Skeletal muscle satellite cell (primary cell): ENCODE measurements around the gene FBXL16.
"Not testable (repeated sequence)": the region's sequence is repeated elsewhere in the genome, so short reads cannot be mapped to it uniquely, and the experiment has no call there.

Experiments
- H3K27me3 ChIP-seq: 2 replicates; pipeline ENCODE4 v1.7.0; 2013; ENCODE audit warnings: low read length; ENCODE audit not compliant: control insufficient read depth, insufficient read depth
- H3K36me3 ChIP-seq: 2 replicates; pipeline ENCODE4 v1.7.0; 2013; ENCODE audit warnings: mild to moderate bottlenecking, control low read depth, low read length; ENCODE audit not compliant: insufficient read depth
- H3K4me1 ChIP-seq: 2 replicates; pipeline ENCODE4 v1.7.0; 2013; ENCODE audit warnings: low read length; ENCODE audit not compliant: control insufficient read depth, insufficient read depth
- H3K4me2 ChIP-seq: 2 replicates; pipeline ENCODE4 v1.7.0; 2013; ENCODE audit warnings: mild to moderate bottlenecking, low read length
- H3K4me3 ChIP-seq: 2 replicates; pipeline ENCODE4 v1.7.0; 2013; ENCODE audit warnings: low read length
- H3K9ac ChIP-seq: 2 replicates; pipeline ENCODE4 v1.7.0; 2013; ENCODE audit warnings: mild to moderate bottlenecking, low read depth, low read length, moderate library complexity
- H3K9me3 ChIP-seq: replicated peaks from 2 replicates; pipeline ENCODE4 v1.7.0; 2013; ENCODE audit warnings: mild to moderate bottlenecking, control low read depth, low read length

FBXL16 gene

GRCh38 chr16:742894-743293 is 37.3 kb upstream of the FBXL16 start:
- H3K36me3 ChIP-seq, H3K4me2 ChIP-seq, H3K9me3 ChIP-seq, H3K27me3 ChIP-seq, H3K9ac ChIP-seq, H3K4me3 ChIP-seq: not testable (repeated sequence)
- H3K4me1 ChIP-seq, result peaks cover 11% of the 10 kb centered on the region

- Histone ChIP-seq H3K9ac (no peak overlapping the region), H3K4me3 (no peak overlapping the region), H3K4me1 (peaks cover 11% of the 10 kb centered on the region), H3K4me2 (no peak overlapping the region), H3K27me3 (no peaks in the 10 kb centered on the region), H3K36me3 (peaks cover 9% of the 10 kb centered on the region), H3K9me3 (no peaks in the 10 kb centered on the region)
These were observed 36.5 kb upstream of the FBXL16 start for GRCh38 chr16:741986-742629.

GRCh38 chr16:740764-741505 is 35.3 kb upstream of the FBXL16 start, which contains the start of gene CIAO3:
CIAO3 (minus strand) TSS chr16:740997; CDS start chr16:740985, 12 bp downstream.
- peak within 1 kb of the TSS; percentile 96 for H3K9ac ChIP-seq
- peaks cover 11% of the 10 kb centered on the region for H3K4me1 ChIP-seq
- peak within 1 kb of the TSS; percentile 98 for H3K4me3 ChIP-seq
- H3K27me3 ChIP-seq, result no peaks in the 10 kb centered on the region
- H3K4me2 ChIP-seq, result peak within 1 kb of the TSS; percentile 91
- no peaks in the 10 kb centered on the region for H3K9me3 ChIP-seq
- H3K36me3 ChIP-seq, result peaks cover 15% of the 10 kb centered on the region

GRCh38 chr16:740459-740763 is 34.8 kb upstream of the FBXL16 start:
- Histone ChIP-seq H3K4me1 (peaks cover 11% of the 10 kb centered on the region), H3K4me2 (peak overlapping the region; percentile 91), H3K27me3 (no peaks in the 10 kb centered on the region), H3K36me3 (peaks cover 15% of the 10 kb centered on the region), H3K9ac (peak overlapping the region; percentile 96), H3K4me3 (peak overlapping the region; percentile 98), H3K9me3 (no peaks in the 10 kb centered on the region)

GRCh38 chr16:739560-740458 is 34.2 kb upstream of the FBXL16 start:
- peak overlapping the region; percentile 96 for H3K9ac ChIP-seq
- peak overlapping the region; percentile 91 for H3K4me2 ChIP-seq

GRCh38 chr16:736936-737481 is 31.4 kb upstream of the FBXL16 start:
- no peaks in the 10 kb centered on the region for H3K27me3 ChIP-seq
- H3K4me1 ChIP-seq, result peaks cover 11% of the 10 kb centered on the region
- H3K9me3 ChIP-seq, result no peaks in the 10 kb centered on the region
- H3K9ac ChIP-seq, result no peak overlapping the region
- peaks cover 31% of the 10 kb centered on the region for H3K36me3 ChIP-seq
- no peak overlapping the region for H3K4me3 ChIP-seq
- H3K4me2 ChIP-seq, result no peak overlapping the region

More at GRCh38 chr16:739560-740458, 34.2 kb upstream of the FBXL16 start:
- H3K4me1 ChIP-seq, result peaks cover 11% of the 10 kb centered on the region
- no peaks in the 10 kb centered on the region for H3K9me3 ChIP-seq
- peak overlapping the region; percentile 98 for H3K4me3 ChIP-seq
- peaks cover 15% of the 10 kb centered on the region for H3K36me3 ChIP-seq
- no peaks in the 10 kb centered on the region for H3K27me3 ChIP-seq

GRCh38 chr16:735982-736453 is 30.4 kb upstream of the FBXL16 start:
- Histone ChIP-seq H3K9me3 (no peaks in the 10 kb centered on the region), H3K4me3 (no peak overlapping the region), H3K36me3 (peaks cover 31% of the 10 kb centered on the region), H3K27me3 (no peaks in the 10 kb centered on the region), H3K9ac (no peak overlapping the region), H3K4me1 (peaks cover 7% of the 10 kb centered on the region), H3K4me2 (no peak overlapping the region)

GRCh38 chr16:734981-735881 is 29.6 kb upstream of the FBXL16 start:
- Histone ChIP-seq H3K27me3 (no peaks in the 10 kb centered on the region), H3K36me3 (peaks cover 31% of the 10 kb centered on the region), H3K9ac (no peak overlapping the region), H3K9me3 (no peaks in the 10 kb centered on the region), H3K4me1 (peaks cover 7% of the 10 kb centered on the region), H3K4me3 (no peak overlapping the region), H3K4me2 (no peak overlapping the region)

GRCh38 chr16:734208-734980 is 28.8 kb upstream of the FBXL16 start:
- Histone ChIP-seq H3K36me3 (peaks cover 36% of the 10 kb centered on the region), H3K9ac (no peak overlapping the region), H3K4me3 (no peak overlapping the region)

More at GRCh38 chr16:734208-734980, 28.8 kb upstream of the FBXL16 start:
- Histone ChIP-seq H3K9me3 (no peaks in the 10 kb centered on the region), H3K4me2 (no peak overlapping the region), H3K4me1 (no peaks in the 10 kb centered on the region), H3K27me3 (no peaks in the 10 kb centered on the region)
